A549 (cell line): Measurements from ENCODE around the gene LAMP5.

Experiments
- BHLHE40 ChIP-seq: IDR thresholded peaks from 2 replicates; pipeline ENCODE4 v1.6.1; 2012; ENCODE audit warnings: low read depth, low read length, inconsistent platforms
- CTCF ChIP-seq: fragments of >200 bp; sonication (Bioruptor Twin); formaldehyde crosslinking; IDR thresholded peaks from 3 replicates; pipeline ENCODE4 v1.5.1; 2016
- EP300 ChIP-seq, 2 experiments: fragments of >200 bp; sonication (Bioruptor Twin); formaldehyde crosslinking; IDR thresholded peaks; 2 replicates in 1 of 2; 3 replicates in 1 of 2; pipeline ENCODE4 v1.6.1; 2016 to 2017
- HOXA7 ChIP-seq: fragments of 250-450 bp; sonication (Bioruptor Pico); IDR thresholded peaks from 2 replicates; pipeline ENCODE4 v1.5.0; 2020; ENCODE audit warnings: mild to moderate bottlenecking, moderate library complexity
- JUN ChIP-seq, 2 experiments: fragments of >200 bp; sonication (Bioruptor Twin); formaldehyde crosslinking; IDR thresholded peaks; 2 replicates in 1 of 2; 3 replicates in 1 of 2; pipeline ENCODE4 v1.6.1; 2016 to 2017
- MAZ ChIP-seq: fragments of 150-350 bp; IDR thresholded peaks from 2 replicates; pipeline ENCODE4 v1.6.1; 2014; ENCODE audit warnings: antibody characterized with exemption, low read depth, low read length, borderline replicate concordance
- MYC ChIP-seq: IDR thresholded peaks from 2 replicates; pipeline ENCODE4 v1.6.1; 2012; ENCODE audit warnings: mild to moderate bottlenecking, inconsistent platforms, low read length, improper control_type of control experiment, borderline replicate concordance
- NFE2L2 ChIP-seq: fragments of 150-350 bp; conservative IDR thresholded peaks from 2 replicates; pipeline ENCODE4 v1.6.1; 2014; ENCODE audit warnings: low read length
- POLR2A ChIP-seq: IDR thresholded peaks from 2 replicates; pipeline ENCODE4 v1.6.1; 2012; ENCODE audit warnings: mild to moderate bottlenecking, low read length
- ZNF302 ChIP-seq: fragments of 250-450 bp; sonication (Bioruptor Pico); IDR thresholded peaks from 2 replicates; pipeline ENCODE4 v1.9.0; 2021; ENCODE audit warnings: inconsistent platforms, mild to moderate bottlenecking, moderate library complexity
- TF ChIP-seq, protein P1 (sequence below): fragments of 200-600 bp; sonication (generic); IDR thresholded peaks from 2 replicates; pipeline ENCODE4 v1.6.1; 2016; ENCODE audit warnings: antibody characterized with exemption, mild to moderate bottlenecking, moderate library complexity
- TF ChIP-seq, protein P2 (sequence below): fragments of 450-650 bp; IDR thresholded peaks from 2 replicates; pipeline ENCODE4 v1.6.1; 2014; ENCODE audit warnings: antibody characterized with exemption
- TF ChIP-seq, protein P3 (sequence below): fragments of >200 bp; sonication (Bioruptor Twin); formaldehyde crosslinking; IDR thresholded peaks from 3 replicates; pipeline ENCODE4 v1.6.1; 2016

DNA sequence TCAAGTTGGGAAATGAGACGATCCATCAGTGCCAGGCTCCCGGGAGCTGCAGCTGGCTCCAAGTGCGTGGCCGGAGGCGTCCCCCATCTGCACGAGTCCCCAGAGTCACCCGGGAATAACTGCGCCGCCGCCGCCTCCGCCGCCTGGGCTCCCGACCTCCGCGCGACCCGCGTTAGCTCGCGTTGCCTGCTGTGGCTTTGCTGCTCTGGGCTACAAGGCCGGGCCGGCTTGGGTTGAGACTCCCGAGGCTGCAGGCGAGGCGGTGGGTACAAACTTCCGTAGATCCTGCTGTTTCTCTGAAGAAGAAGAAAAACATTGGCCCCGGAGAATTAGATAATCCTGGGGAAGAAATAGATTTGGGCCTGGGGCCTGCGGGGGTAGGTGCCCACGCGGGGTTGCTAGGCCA is 7.4 kb upstream of the LAMP5 start:
- TF ChIP-seq MYC (no peak), ZNF302 (CRISPR knock-in tag) (no peak), HOXA7 (CRISPR knock-in tag) (no peak), CTCF (no peak), BHLHE40 (no peak), POLR2A (no peak), NFE2L2 (no peak), MAZ (no peak), JUN (IDR thresholded peaks at IDR 0.05) (no peak), EP300 (IDR thresholded peaks at IDR 0.05) (no peak)
- TF ChIP-seq, protein P1, sequence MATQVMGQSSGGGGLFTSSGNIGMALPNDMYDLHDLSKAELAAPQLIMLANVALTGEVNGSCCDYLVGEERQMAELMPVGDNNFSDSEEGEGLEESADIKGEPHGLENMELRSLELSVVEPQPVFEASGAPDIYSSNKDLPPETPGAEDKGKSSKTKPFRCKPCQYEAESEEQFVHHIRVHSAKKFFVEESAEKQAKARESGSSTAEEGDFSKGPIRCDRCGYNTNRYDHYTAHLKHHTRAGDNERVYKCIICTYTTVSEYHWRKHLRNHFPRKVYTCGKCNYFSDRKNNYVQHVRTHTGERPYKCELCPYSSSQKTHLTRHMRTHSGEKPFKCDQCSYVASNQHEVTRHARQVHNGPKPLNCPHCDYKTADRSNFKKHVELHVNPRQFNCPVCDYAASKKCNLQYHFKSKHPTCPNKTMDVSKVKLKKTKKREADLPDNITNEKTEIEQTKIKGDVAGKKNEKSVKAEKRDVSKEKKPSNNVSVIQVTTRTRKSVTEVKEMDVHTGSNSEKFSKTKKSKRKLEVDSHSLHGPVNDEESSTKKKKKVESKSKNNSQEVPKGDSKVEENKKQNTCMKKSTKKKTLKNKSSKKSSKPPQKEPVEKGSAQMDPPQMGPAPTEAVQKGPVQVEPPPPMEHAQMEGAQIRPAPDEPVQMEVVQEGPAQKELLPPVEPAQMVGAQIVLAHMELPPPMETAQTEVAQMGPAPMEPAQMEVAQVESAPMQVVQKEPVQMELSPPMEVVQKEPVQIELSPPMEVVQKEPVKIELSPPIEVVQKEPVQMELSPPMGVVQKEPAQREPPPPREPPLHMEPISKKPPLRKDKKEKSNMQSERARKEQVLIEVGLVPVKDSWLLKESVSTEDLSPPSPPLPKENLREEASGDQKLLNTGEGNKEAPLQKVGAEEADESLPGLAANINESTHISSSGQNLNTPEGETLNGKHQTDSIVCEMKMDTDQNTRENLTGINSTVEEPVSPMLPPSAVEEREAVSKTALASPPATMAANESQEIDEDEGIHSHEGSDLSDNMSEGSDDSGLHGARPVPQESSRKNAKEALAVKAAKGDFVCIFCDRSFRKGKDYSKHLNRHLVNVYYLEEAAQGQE = no peak
- TF ChIP-seq, protein P2, sequence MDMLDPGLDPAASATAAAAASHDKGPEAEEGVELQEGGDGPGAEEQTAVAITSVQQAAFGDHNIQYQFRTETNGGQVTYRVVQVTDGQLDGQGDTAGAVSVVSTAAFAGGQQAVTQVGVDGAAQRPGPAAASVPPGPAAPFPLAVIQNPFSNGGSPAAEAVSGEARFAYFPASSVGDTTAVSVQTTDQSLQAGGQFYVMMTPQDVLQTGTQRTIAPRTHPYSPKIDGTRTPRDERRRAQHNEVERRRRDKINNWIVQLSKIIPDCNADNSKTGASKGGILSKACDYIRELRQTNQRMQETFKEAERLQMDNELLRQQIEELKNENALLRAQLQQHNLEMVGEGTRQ = no peak
- TF ChIP-seq, protein P3, sequence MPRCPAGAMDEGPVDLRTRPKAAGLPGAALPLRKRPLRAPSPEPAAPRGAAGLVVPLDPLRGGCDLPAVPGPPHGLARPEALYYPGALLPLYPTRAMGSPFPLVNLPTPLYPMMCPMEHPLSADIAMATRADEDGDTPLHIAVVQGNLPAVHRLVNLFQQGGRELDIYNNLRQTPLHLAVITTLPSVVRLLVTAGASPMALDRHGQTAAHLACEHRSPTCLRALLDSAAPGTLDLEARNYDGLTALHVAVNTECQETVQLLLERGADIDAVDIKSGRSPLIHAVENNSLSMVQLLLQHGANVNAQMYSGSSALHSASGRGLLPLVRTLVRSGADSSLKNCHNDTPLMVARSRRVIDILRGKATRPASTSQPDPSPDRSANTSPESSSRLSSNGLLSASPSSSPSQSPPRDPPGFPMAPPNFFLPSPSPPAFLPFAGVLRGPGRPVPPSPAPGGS = no peak
